ENCODE results near the gene USP25.

DNA sequence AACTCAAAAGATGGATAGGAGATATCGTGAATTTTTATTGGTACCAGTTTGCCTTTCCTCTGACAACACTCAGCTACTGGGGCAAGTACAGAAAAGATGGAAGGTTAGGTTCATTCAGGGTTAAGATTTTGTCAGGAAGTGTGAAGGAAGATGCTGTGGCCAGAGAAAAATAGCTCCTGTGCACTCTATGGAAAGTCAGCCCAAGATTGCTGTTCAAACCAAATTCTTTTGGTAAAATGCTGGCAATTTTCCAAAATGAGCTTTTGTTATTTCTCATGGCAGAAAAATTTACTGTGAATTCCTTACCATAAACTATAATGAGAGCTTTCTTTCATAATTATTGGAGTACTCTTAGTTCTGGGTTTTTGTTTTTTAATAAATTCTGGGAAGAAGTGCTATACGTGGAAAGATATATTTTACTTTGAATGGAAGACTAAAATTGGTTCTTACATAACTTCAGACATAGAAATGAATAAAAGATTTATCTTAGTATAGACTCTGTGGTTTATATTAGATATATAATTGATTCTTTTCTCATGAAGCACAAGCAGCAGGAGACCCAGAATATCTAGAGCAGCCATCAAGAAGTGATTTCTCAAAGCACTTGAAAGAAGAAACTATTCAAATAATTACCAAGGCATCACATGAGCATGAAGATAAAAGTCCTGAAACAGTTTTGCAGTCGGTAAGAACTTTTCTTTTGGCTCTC is 112.2 kb downstream of the USP25 start:
- TF ChIP-seq, protein P1, sequence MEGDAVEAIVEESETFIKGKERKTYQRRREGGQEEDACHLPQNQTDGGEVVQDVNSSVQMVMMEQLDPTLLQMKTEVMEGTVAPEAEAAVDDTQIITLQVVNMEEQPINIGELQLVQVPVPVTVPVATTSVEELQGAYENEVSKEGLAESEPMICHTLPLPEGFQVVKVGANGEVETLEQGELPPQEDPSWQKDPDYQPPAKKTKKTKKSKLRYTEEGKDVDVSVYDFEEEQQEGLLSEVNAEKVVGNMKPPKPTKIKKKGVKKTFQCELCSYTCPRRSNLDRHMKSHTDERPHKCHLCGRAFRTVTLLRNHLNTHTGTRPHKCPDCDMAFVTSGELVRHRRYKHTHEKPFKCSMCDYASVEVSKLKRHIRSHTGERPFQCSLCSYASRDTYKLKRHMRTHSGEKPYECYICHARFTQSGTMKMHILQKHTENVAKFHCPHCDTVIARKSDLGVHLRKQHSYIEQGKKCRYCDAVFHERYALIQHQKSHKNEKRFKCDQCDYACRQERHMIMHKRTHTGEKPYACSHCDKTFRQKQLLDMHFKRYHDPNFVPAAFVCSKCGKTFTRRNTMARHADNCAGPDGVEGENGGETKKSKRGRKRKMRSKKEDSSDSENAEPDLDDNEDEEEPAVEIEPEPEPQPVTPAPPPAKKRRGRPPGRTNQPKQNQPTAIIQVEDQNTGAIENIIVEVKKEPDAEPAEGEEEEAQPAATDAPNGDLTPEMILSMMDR (IDR thresholded peaks at IDR 0.05; ENCODE audit: low read depth, low read length, poor library complexity, severe bottlenecking), result no peak
- no peak for TF ChIP-seq EZH2phosphoT487 (IDR thresholded peaks at IDR 0.05; ENCODE audit: borderline replicate concordance, low read length)

Data from DOHH2 (cell line).